HG02642 (cell line): ENCODE measurements around the gene CCDC134.
"Not testable (repeated sequence)": the region's sequence is repeated elsewhere in the genome, so short reads cannot be mapped to it uniquely, and the experiment has no call there.

Experiments used
- ATAC-seq: cut with Tn5 transposase; IDR thresholded peaks from one replicate; pipeline ENCODE4 v1.9.1; 2021; ENCODE audit warnings: mild to moderate bottlenecking; ENCODE audit not compliant: unreplicated experiment, poor library complexity

The CCDC134 gene

GRCh38 chr22:41840216-41840615 is 39.7 kb downstream of the CCDC134 start:
- no peak for ATAC-seq

GRCh38 chr22:41841085-41841712 is 40.7 kb downstream of the CCDC134 start:
- ATAC-seq, result no peak

GRCh38 chr22:41842996-41843970 is 42.8 kb downstream of the CCDC134 start:
- ATAC-seq, result no peak

GRCh38 chr22:41844036-41844435 is 43.6 kb downstream of the CCDC134 start:
- no peak for ATAC-seq

- ATAC-seq, result no peak
These were observed 44.0 kb downstream of the CCDC134 start for GRCh38 chr22:41844513-41844912.

- ATAC-seq, result no peak
These were observed 45.1 kb downstream of the CCDC134 start for GRCh38 chr22:41845380-41846267.

- ATAC-seq, result no peak
These were observed 45.9 kb downstream of the CCDC134 start for GRCh38 chr22:41846268-41846987.

GRCh38 chr22:41847300-41847699 is 46.8 kb downstream of the CCDC134 start:
- no peak for ATAC-seq

- ATAC-seq, result no peak
These were observed 48.0 kb downstream of the CCDC134 start for GRCh38 chr22:41848468-41848867.

- no peak for ATAC-seq
These were observed 56.0 kb downstream of the CCDC134 start for GRCh38 chr22:41856469-41856868.

- no peak for ATAC-seq
These were observed 56.8 kb downstream of the CCDC134 start for GRCh38 chr22:41857155-41857859.

- no peak for ATAC-seq
These were observed 57.4 kb downstream of the CCDC134 start for GRCh38 chr22:41857860-41858199.

GRCh38 chr22:41862160-41862529 is 61.7 kb downstream of the CCDC134 start:
- ATAC-seq, result peak; percentile 59

GRCh38 chr22:41862530-41863266 is 62.2 kb downstream of the CCDC134 start:
- peak; percentile 57 for ATAC-seq

GRCh38 chr22:41863472-41863871 is 63.0 kb downstream of the CCDC134 start:
- ATAC-seq, result no peak

GRCh38 chr22:41868556-41868955 is 68.1 kb downstream of the CCDC134 start:
- ATAC-seq, result no peak

GRCh38 chr22:41870081-41870480 is 69.6 kb downstream of the CCDC134 start:
- ATAC-seq, result not testable (repeated sequence)

GRCh38 chr22:41870786-41871185 is 70.3 kb downstream of the CCDC134 start:
- no peak for ATAC-seq

GRCh38 chr22:41873391-41873790 is 72.9 kb downstream of the CCDC134 start:
- no peak for ATAC-seq
